EH (cell line): ENCODE results near the gene ASB7.

Experiments used
- DNase-seq: peaks from one replicate; pipeline ENCODE4 v3.0.0-alpha.2; 2015; ENCODE audit warnings: low read depth

ASB7 gene

GRCh38 chr15:100686021-100686724, 83.8 kb downstream of the ASB7 start:
- DNase-seq, result peak; percentile 42

GRCh38 chr15:100686725-100687473, 84.5 kb downstream of the ASB7 start:
- peak; percentile 74 for DNase-seq

DNA sequence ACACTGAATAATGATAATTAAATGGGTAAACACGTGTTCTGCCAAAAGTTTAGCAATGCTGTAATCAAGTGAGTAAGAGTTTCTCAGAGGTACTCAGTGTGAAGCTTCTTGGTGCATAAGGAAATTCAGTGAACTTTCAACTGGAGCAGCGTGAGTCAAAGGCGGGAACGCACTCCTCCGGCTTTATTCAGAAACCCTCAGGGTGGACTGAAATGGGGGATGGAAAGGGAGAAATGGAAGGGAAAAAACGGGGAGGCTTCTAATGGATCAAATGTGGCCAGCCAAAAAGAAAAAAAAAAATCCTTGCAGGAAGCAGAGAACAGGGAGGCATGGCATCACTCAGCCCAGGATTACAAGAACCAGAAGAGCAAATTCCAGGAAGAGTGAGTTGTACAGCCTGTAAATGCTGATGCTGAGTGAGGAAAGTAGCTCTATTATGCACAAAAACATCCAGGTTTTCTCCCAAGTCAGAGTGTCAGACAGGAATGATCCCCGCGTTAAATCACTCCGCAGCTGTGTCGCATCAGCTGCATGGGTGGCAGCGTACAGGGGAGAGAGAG, 85.3 kb downstream of the ASB7 start:
- peak; percentile 78 for DNase-seq

GRCh38 chr15:100688549-100689120, 86.2 kb downstream of the ASB7 start:
- no peak for DNase-seq

DNA sequence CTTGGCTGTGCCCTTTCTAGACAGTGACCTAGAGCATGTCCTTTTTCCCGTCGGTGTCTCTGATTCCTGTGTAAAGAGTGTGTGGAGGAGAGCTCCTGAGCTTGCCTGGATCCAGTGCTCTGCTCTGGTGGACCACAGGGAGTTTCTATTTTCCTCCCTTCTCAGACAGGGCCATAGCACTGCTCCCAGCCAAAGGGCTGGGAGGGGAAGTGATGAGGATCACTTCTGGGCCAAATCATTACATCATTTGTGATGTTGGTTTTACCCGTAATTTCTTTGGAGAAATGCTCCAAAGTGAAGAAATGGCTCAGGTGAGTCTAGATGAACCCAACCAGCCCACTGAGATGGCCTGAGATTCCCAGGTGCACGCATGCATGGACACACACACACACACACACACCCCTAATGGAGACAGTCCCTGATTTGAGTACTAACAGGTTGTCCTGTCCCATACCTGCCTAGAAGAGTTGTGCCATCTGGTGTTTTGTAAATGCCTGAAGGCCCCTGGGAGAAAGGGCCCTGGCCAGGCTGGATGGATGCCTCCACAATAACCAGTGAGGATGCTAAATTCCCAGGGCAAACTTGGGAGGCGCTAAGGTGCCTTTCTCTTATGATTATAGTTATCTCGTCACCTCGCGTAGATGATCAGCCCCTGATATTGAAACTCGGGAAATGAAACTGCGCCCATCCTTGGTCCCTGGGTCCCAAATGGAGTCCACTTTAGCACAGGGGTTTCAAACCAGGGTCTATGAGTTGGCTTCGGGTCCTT, 86.9 kb downstream of the ASB7 start:
- no peak for DNase-seq

DNA sequence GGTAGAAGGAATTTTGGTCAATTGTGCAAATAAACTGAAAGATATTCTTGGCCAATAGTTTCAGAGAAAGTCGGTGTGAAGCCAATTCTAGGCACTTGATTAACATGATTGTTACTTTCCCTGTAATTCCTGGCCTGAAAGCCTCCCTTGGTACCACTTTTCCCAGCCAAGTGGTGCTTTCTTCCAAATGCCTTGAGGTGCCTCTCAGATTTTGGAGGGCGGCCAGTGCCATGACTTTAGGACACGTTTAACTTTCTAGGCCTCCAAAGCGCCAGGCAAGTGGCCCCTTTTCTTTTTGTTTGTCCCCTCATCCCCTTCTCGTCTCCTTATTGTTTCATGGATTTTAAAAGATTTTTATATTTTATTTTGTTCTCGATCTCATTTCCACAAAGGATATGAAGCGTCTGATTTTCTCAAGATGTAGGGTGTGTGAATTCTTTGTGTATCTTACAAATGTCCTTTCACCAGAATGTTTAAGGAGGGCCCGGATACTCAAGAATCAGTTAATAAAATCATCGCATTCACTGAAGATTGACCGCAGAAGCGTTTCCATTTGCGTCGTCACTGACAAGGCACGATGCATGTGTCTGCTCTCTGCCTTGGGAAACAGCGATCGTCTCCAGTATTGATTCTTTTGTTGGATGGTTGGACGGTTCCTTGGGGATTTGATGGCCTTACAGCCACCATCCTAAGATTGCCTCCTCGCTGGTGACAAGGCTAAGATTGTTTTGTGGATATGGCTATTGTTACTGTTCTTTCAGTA, 87.8 kb downstream of the ASB7 start:
- DNase-seq, result peak; percentile 16

- DNase-seq, result peak; percentile 23
Observed at GRCh38 chr15:100690795-100691158, 88.4 kb downstream of the ASB7 start.

- DNase-seq, result no peak
Observed at GRCh38 chr15:100691321-100691720, 88.9 kb downstream of the ASB7 start.

- peak; percentile 45 for DNase-seq
Observed at GRCh38 chr15:100692246-100692645, 89.9 kb downstream of the ASB7 start.

- DNase-seq, result no peak
Observed at GRCh38 chr15:100692671-100693070, 90.3 kb downstream of the ASB7 start.

DNA sequence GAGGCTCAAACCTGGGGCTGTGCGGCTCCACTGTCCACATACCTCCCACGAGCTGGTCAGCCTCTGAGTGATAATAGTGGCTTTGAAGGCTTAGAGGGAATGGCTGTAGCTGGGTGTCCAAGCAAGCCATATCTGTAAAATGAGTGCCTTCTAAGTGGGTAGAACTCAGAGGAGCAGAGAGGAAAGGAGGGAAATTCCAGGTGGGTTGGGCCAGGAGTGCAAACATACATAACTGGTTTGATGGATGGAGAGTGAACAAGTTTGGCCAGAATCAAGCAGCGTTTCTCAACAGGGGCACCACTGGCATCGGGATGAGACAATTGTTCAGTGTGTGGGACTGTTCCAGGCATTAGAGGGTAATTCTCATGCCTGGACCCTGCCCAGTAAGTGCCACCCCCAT, 91.1 kb downstream of the ASB7 start:
- no peak for DNase-seq

GRCh38 chr15:100694381-100695021, 92.1 kb downstream of the ASB7 start:
- peak; percentile 74 for DNase-seq

- no peak for DNase-seq
Observed at GRCh38 chr15:100695048-100695447, 92.7 kb downstream of the ASB7 start.

GRCh38 chr15:100696452-100696851, 94.1 kb downstream of the ASB7 start:
- DNase-seq, result peak; percentile 31
